ENCODE results near the gene GATA2. TPM values are rescaled to one million over a fixed set of nuclear protein-coding genes. Genes with fewer than 3 reads are reported as not detected.

GATA2 gene
- total RNA-seq, 4 donors from 2014 or later = 8.1 to 24.7 (median 15.9) TPM

GRCh38 chr3:128487813-128488635, 5.0 kb downstream of the GATA2 start:
- H3K4me1 ChIP-seq = peaks cover 0 to 81% (median 52%) of the 10 kb centered on the region in 4 donors

GRCh38 chr3:128487538-128487812, 5.5 kb downstream of the GATA2 start:
- no peak for DNase-seq (ENCODE audit: low spot score in 2 of 2)
- TF ChIP-seq CTCF (IDR thresholded peaks at IDR 0.05) (no peak), EP300 (IDR thresholded peaks at IDR 0.05) (no peak), POLR2A (IDR thresholded peaks at IDR 0.05) (no peak)
- peaks cover 8 to 100% of the 10 kb centered on the region in 2 donors for H3K27me3 ChIP-seq
- H3K9me3 ChIP-seq = no peaks in the 10 kb centered on the region
- WGBS, 2 donors = 0 to 2% methylated on average over 4 to 6 of the region's 18 CpGs
- H3K27ac ChIP-seq = peak overlapping the region in 1 of 4 donors; percentile 16
- H3K4me1 ChIP-seq = peaks cover 0 to 81% (median 48%) of the 10 kb centered on the region in 4 donors
- H3K36me3 ChIP-seq = no peaks in the 10 kb centered on the region
- H3K4me3 ChIP-seq = peak overlapping the region; percentile 27 to 54 (median 47)

More at GRCh38 chr3:128487813-128488635, 5.0 kb downstream of the GATA2 start:
- Histone ChIP-seq H3K4me3 (peak overlapping the region; percentile 34 to 54 (median 47)), H3K27ac (peak overlapping the region in 3 of 4 donors; percentile 15 to 63 (median 16)), H3K36me3 (no peaks in the 10 kb centered on the region), H3K27me3 (peaks cover 8 to 100% of the 10 kb centered on the region in 2 donors), H3K9me3 (no peaks in the 10 kb centered on the region)
- TF ChIP-seq EP300 (IDR thresholded peaks at IDR 0.05) (no peak), CTCF (IDR thresholded peaks at IDR 0.05) (no peak), POLR2A (IDR thresholded peaks at IDR 0.05) (peak in 1 of 2 donors; percentile 39)
- 2 to 5% methylated on average over 21 to 22 of the region's 68 CpGs for WGBS, 2 donors
- peak in 1 of 2 donors; percentile 63 for DNase-seq (ENCODE audit: low spot score in 2 of 2)

- 0 to 1% methylated on average over 35 to 72 of the region's 75 CpGs for WGBS, 2 donors
- Histone ChIP-seq H3K4me1 (peaks cover 0 to 81% (median 44%) of the 10 kb centered on the region in 4 donors), H3K36me3 (no peaks in the 10 kb centered on the region), H3K9me3 (no peaks in the 10 kb centered on the region), H3K4me3 (peak overlapping the region; percentile 27 to 54 (median 47)), H3K27me3 (peaks cover 3 to 100% of the 10 kb centered on the region in 2 donors), H3K27ac (no peak overlapping the region)
- DNase-seq (ENCODE audit: low spot score in 2 of 2) = no peak
- TF ChIP-seq POLR2A (IDR thresholded peaks at IDR 0.05) (no peak), EP300 (IDR thresholded peaks at IDR 0.05) (peak in 1 of 2 donors; percentile 76)
Observed at GRCh38 chr3:128486681-128487537, 6.1 kb downstream of the GATA2 start.

- no peak for DNase-seq (ENCODE audit: low spot score in 2 of 2)
- Histone ChIP-seq H3K27ac (no peak overlapping the region), H3K9me3 (no peaks in the 10 kb centered on the region), H3K36me3 (no peaks in the 10 kb centered on the region), H3K4me3 (peak overlapping the region in 2 of 4 donors; percentile 49 to 54), H3K4me1 (peaks cover 0 to 81% (median 41%) of the 10 kb centered on the region in 4 donors), H3K27me3 (peaks cover 6 to 100% of the 10 kb centered on the region in 2 donors)
- WGBS, 2 donors = 15 to 20% methylated on average over 7 to 14 of the region's 14 CpGs
- no peak for TF ChIP-seq EP300 (IDR thresholded peaks at IDR 0.05)
- no peak for TF ChIP-seq CTCF (IDR thresholded peaks at IDR 0.05)
- TF ChIP-seq POLR2A (IDR thresholded peaks at IDR 0.05) = no peak
Observed at GRCh38 chr3:128486205-128486628, 6.8 kb downstream of the GATA2 start.

- no peaks in the 10 kb centered on the region for H3K36me3 ChIP-seq
- H3K4me1 ChIP-seq = peaks cover 0 to 74% (median 38%) of the 10 kb centered on the region in 4 donors
- 22 to 35% methylated on average over 26 to 29 of the region's 29 CpGs for WGBS, 2 donors
- peaks cover 6 to 100% of the 10 kb centered on the region in 2 donors for H3K27me3 ChIP-seq
- no peaks in the 10 kb centered on the region for H3K9me3 ChIP-seq
- H3K4me3 ChIP-seq = peak overlapping the region in 1 of 4 donors; percentile 54
- TF ChIP-seq CTCF (IDR thresholded peaks at IDR 0.05) (no peak), EP300 (IDR thresholded peaks at IDR 0.05) (no peak), POLR2A (IDR thresholded peaks at IDR 0.05) (no peak)
- no peak overlapping the region for H3K27ac ChIP-seq
- DNase-seq (ENCODE audit: low spot score in 2 of 2) = no peak
Observed at GRCh38 chr3:128485282-128486204, 7.5 kb downstream of the GATA2 start.

All from tibial nerve (tissue), 4 donors.